ENCODE measurements around the gene TRIP12. TPM values are rescaled to one million over a fixed set of nuclear protein-coding genes. Genes with fewer than 3 reads are reported as not detected.

Gene TRIP12
- total and polyA plus RNA-seq, 2 of the 4 experiments (the other 2 are of a cell fraction) = 51.6 to 209 TPM

- H3K56ac ChIP-seq (ENCODE audit: extremely low read depth, insufficient read depth, low read length) = no peak overlapping the region
- H2AFZ ChIP-seq (replicated peaks; ENCODE audit: low read length, poor library complexity) = peak overlapping the region; percentile 76
- H3K9me1 ChIP-seq (ENCODE audit: insufficient read depth, low read length) = no peaks in the 10 kb centered on the region; the same call in 1 of the 2 replicates
- no peak overlapping the region for H2BK20ac ChIP-seq (ENCODE audit: low read depth, low read length)
- H3K4me3 ChIP-seq (ENCODE audit: insufficient read depth, low read depth, low read length) = peak overlapping the region; percentile 21
- H2BK120ac ChIP-seq (ENCODE audit: low read depth, low read length) = no peak overlapping the region
- H3K27me3 ChIP-seq (ENCODE audit: control insufficient read depth, insufficient read depth, low read length) = peaks cover 36% of the 10 kb centered on the region
- no peak overlapping the region for H2AK5ac ChIP-seq (ENCODE audit: low read depth, low read length)
- H3K9ac ChIP-seq (ENCODE audit: low read depth, low read length) = no peak overlapping the region
- no peak overlapping the region for H2BK15ac ChIP-seq (ENCODE audit: low read depth, low read length)
- no peak overlapping the region for H4K8ac ChIP-seq (ENCODE audit: low read depth in 2 of 2, low read length in 2 of 2)
- ChIA-PET CTCF (no interaction called here), POLR2A (ENCODE audit: unreplicated experiment) (no interaction called here)
- peak; percentile 92 for ATAC-seq (ENCODE audit: low read depth)
- H4K91ac ChIP-seq (ENCODE audit: insufficient read depth, low read depth, low read length) = no peak overlapping the region
- dilution Hi-C loops (cut with HindIII; ENCODE audit: low sequenced_read_pairs, unreplicated experiment) = no loop called here
- TF ChIP-seq MXI1 (IDR thresholded peaks at IDR 0.05; ENCODE audit: borderline replicate concordance, low read depth, low read length) = peak; percentile 62; the same call in 1 of the 2 replicates
- TF ChIP-seq, protein P1, sequence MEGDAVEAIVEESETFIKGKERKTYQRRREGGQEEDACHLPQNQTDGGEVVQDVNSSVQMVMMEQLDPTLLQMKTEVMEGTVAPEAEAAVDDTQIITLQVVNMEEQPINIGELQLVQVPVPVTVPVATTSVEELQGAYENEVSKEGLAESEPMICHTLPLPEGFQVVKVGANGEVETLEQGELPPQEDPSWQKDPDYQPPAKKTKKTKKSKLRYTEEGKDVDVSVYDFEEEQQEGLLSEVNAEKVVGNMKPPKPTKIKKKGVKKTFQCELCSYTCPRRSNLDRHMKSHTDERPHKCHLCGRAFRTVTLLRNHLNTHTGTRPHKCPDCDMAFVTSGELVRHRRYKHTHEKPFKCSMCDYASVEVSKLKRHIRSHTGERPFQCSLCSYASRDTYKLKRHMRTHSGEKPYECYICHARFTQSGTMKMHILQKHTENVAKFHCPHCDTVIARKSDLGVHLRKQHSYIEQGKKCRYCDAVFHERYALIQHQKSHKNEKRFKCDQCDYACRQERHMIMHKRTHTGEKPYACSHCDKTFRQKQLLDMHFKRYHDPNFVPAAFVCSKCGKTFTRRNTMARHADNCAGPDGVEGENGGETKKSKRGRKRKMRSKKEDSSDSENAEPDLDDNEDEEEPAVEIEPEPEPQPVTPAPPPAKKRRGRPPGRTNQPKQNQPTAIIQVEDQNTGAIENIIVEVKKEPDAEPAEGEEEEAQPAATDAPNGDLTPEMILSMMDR (conservative IDR thresholded peaks at IDR 0.05; ENCODE audit: low read depth, low read length) = no peak
- no peaks in the 10 kb centered on the region for H4K20me1 ChIP-seq (ENCODE audit: insufficient read depth, low read length)
- no peak overlapping the region for H3K14ac ChIP-seq (replicated peaks; ENCODE audit: low read depth, low read length)
- H2AK9ac ChIP-seq (replicated peaks; ENCODE audit: low read depth, low read length, poor library complexity) = peak overlapping the region; percentile 50
- DNase-seq = peak; percentile 55
- H3K36me3 ChIP-seq (ENCODE audit: control insufficient read depth, insufficient read depth, low read length) = no peaks in the 10 kb centered on the region
- BruUV-seq (replicated peaks) = no TSS peak
- H3K18ac ChIP-seq (ENCODE audit: low read depth, low read length) = no peak overlapping the region
- no peak overlapping the region for H3K4ac ChIP-seq (ENCODE audit: low read depth, low read length)
- H3K79me1 ChIP-seq (ENCODE audit: low read depth in 1 of 2, low read length in 2 of 2) = no peaks in the 10 kb centered on the region
- intact Hi-C loops (cut with micrococcal nuclease) = loop anchor here (5.0 kb wide), 1 partner anchor 283 kb away; no protein-coding TSS in a partner anchor
- no peak overlapping the region for H3K23ac ChIP-seq (ENCODE audit: low read depth, low read length)
- in situ Hi-C loops (cut with MboI; ENCODE audit: low sequenced_read_pairs) = no loop called here
- H2BK5ac ChIP-seq (ENCODE audit: low read depth, low read length, poor library complexity, severe bottlenecking) = no peak overlapping the region
- 0% methylated on average over 20 of the region's 60 CpGs; no CpG with 5 or more reads in 1 of the 2 experiments for WGBS, 2 experiments (ENCODE audit: extremely low coverage in 2 of 2, insufficient read length in 1 of 2)
- no peak overlapping the region for H3K27ac ChIP-seq (ENCODE audit: insufficient read depth, low read length)
- peak overlapping the region; percentile 78 for H3K4me2 ChIP-seq (ENCODE audit: low read depth, low read length)
- H4K5ac ChIP-seq (ENCODE audit: low read depth, low read length) = no peak overlapping the region
- H3K9me3 ChIP-seq (ENCODE audit: control insufficient read depth, insufficient read depth, low read length) = no peaks in the 10 kb centered on the region
- H3K4me1 ChIP-seq (ENCODE audit: control insufficient read depth, insufficient read depth, low read length) = peaks cover 2% of the 10 kb centered on the region; the same call in 1 of the 2 replicates
Observed at GRCh38 chr2:229714736-229715541, 206.9 kb downstream of the TRIP12 start.
